Measurements from ENCODE around the gene CD63. TPM values are rescaled to one million over a fixed set of nuclear protein-coding genes. Genes with fewer than 3 reads are reported as not detected.
A peak's percentile ranks its signal among the peaks of the same experiment; 100 is the strongest.

Gene CD63
- total and polyA plus RNA-seq, 12 donors = 796 to 2,350 (median 1,526) TPM

DNA sequence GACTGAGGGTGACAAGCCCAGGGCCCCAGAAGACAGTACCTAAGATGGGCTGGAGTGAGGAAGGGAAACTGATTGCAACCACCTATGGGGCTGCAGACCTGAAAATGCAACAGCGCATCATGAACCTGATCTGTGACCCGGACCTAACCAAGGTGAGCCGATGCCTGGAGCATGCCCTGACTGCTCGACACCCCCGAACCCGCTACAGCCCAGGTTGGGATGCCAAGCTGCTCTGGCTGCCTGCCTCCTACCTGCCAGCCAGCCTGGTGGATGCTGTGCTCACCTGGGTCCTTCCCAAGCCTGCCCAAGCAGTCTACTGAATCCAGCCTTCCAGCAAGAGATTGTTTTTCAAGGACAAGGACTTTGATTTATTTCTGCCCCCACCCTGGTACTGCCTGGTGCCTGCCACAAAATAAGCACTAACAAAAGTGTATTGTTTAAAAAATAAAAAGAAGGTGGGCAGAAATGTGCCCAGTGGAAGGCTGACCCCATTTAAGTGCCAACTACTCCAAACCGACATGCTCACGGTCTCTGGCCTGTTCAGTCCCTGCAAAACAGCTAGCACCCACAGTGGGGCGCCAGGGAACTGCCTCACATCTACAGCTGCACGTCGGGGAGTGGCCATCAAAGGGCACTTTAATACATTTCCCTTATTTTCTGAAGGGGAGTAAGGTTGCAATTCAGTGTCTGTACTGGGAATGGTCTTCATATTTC lies 4.4 kb downstream of the CD63 start:
- Histone ChIP-seq H3K4me1 (replicated peaks in 1 of 2) (peaks cover 12 to 23% of the 10 kb centered on the region in 2 donors), H3K27me3 (no peaks in the 10 kb centered on the region), H3K9me3 (replicated peaks in 1 of 3) (no peaks in the 10 kb centered on the region), H3K4me3 (no peak overlapping the region), H3K27ac (peak overlapping the region in 2 of 5 donors; percentile 11 to 34), H3K36me3 (replicated peaks in 1 of 2) (peaks cover 0 to 46% of the 10 kb centered on the region in 2 donors)
- intact Hi-C loops (cut with DNase I) = no loop called here
- 21 to 52% (median 51%) methylated on average over 6 to 11 of the region's 11 CpGs for WGBS, 4 donors
- DNase-seq = peak; percentile 67 to 89 (median 76)
- TF ChIP-seq, protein P1, sequence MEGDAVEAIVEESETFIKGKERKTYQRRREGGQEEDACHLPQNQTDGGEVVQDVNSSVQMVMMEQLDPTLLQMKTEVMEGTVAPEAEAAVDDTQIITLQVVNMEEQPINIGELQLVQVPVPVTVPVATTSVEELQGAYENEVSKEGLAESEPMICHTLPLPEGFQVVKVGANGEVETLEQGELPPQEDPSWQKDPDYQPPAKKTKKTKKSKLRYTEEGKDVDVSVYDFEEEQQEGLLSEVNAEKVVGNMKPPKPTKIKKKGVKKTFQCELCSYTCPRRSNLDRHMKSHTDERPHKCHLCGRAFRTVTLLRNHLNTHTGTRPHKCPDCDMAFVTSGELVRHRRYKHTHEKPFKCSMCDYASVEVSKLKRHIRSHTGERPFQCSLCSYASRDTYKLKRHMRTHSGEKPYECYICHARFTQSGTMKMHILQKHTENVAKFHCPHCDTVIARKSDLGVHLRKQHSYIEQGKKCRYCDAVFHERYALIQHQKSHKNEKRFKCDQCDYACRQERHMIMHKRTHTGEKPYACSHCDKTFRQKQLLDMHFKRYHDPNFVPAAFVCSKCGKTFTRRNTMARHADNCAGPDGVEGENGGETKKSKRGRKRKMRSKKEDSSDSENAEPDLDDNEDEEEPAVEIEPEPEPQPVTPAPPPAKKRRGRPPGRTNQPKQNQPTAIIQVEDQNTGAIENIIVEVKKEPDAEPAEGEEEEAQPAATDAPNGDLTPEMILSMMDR (IDR thresholded peaks at IDR 0.05) = peak in 5 of 6 experiments; percentile 40 to 68 (median 58)
- TF ChIP-seq POLR2A (IDR thresholded peaks at IDR 0.05) = peak in 1 of 2 donors; percentile 18

DNA sequence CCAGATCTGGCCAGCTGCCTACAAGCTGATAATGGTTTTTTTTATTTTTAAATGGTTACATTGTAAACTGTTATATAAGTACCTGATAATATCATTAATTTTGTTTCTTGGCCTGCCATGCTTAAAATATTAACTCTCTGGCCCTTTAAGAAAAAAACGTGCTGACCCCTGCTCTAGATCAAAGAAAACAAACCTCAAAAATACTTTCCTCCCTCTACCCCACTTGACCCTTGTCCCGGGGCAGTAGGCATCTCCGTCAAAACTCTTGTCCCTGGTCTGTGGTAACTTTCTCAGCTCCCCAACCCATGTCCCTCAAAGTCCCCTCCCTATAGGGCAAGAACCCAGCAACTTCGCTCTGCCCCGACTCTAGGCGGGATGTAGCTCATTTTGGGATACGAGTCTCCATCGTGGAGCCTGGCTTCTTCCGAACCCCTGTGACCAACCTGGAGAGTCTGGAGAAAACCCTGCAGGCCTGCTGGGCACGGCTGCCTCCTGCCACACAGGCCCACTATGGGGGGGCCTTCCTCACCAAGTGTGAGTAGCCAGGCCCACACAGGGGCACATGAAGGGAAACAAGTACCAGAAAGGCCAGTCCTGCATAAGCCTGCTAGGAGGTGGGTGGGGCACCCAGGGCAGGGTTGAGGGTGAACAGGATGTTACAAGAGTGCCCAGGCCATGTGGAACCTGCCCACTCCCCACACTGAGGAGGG lies 5.1 kb downstream of the CD63 start:
- H3K27me3 ChIP-seq = no peaks in the 10 kb centered on the region
- intact Hi-C loops (cut with DNase I) = no loop called here
- H3K9me3 ChIP-seq (replicated peaks in 1 of 3) = no peaks in the 10 kb centered on the region
- peak overlapping the region in 2 of 5 donors; percentile 2 to 34 for H3K27ac ChIP-seq
- H3K4me1 ChIP-seq (replicated peaks in 1 of 2) = peaks cover 10 to 23% of the 10 kb centered on the region in 2 donors
- H3K4me3 ChIP-seq = no peak overlapping the region
- no peak for TF ChIP-seq POLR2A (IDR thresholded peaks at IDR 0.05)
- TF ChIP-seq, protein P1 (IDR thresholded peaks at IDR 0.05) = no peak
- 56 to 60% (median 59%) methylated on average over 10 of the region's 10 CpGs for WGBS, 4 donors
- no peak for DNase-seq
- peaks cover 0 to 49% of the 10 kb centered on the region in 2 donors for H3K36me3 ChIP-seq (replicated peaks in 1 of 2)

DNA sequence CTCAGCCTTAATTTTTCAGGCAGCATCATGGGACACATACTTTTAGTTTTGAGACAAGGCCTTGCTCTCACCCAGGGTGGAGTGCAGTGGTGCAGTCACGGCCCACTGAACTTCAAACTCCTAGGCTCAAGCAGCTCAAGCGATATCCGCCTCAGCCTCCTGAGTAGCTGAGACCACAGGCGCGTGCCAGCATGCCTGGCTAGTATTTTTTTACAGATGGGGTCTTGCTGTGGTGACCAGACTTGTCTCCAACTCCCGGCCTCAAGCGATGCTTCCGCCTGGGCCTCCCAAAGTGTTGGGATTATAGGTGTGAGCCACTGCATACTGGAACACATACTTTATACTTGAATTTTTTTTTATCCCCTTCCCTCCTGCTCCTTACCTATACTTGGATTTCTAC lies 5.9 kb downstream of the CD63 start:
- no peaks in the 10 kb centered on the region for H3K9me3 ChIP-seq (replicated peaks in 1 of 3)
- DNase-seq = peak in 1 of 7 donors; percentile 6
- no peak overlapping the region for H3K4me3 ChIP-seq
- no peaks in the 10 kb centered on the region for H3K27me3 ChIP-seq
- intact Hi-C loops (cut with DNase I) = no loop called here
- no peak for TF ChIP-seq POLR2A (IDR thresholded peaks at IDR 0.05)
- TF ChIP-seq, protein P1 (IDR thresholded peaks at IDR 0.05) = no peak
- peak overlapping the region in 2 of 5 donors; percentile 2 to 4 for H3K27ac ChIP-seq
- WGBS, 4 donors = 93 to 96% (median 94%) methylated on average over 8 of the region's 8 CpGs
- H3K4me1 ChIP-seq (replicated peaks in 1 of 2) = peaks cover 10 to 27% of the 10 kb centered on the region in 2 donors
- peaks cover 0 to 49% of the 10 kb centered on the region in 2 donors for H3K36me3 ChIP-seq (replicated peaks in 1 of 2)

DNA sequence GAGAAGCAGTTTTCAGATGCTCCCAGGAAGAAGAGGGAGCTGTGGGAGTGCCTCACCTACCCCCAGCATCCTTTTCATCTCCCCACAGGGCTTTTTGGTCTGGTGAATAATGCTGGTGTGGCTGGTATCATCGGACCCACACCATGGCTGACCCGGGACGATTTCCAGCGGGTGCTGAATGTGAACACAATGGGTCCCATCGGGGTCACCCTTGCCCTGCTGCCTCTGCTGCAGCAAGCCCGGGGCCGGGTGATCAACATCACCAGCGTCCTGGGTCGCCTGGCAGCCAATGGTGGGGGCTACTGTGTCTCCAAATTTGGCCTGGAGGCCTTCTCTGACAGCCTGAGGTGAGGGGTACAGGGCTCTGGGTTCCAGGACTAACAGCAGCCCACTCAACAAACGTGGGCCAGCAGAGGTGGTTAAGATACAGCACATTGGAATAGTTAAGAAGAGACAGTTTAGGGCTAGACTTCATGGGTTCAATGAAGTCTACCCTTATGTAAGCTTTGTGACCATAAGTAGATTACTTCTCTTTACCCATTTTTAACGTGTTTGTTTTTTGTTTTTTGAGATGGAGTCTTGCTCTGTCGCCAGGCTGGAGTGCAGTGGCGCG lies 7.1 kb downstream of the CD63 start:
- intact Hi-C loops (cut with DNase I) = no loop called here

More for the DNA sequence above, 7.1 kb downstream of the CD63 start:
- H3K4me3 ChIP-seq = no peak overlapping the region
- H3K4me1 ChIP-seq (replicated peaks in 1 of 2) = peaks cover 7 to 28% of the 10 kb centered on the region in 2 donors
- TF ChIP-seq, protein P1 (IDR thresholded peaks at IDR 0.05) = no peak
- H3K36me3 ChIP-seq (replicated peaks in 1 of 2) = peaks cover 0 to 44% of the 10 kb centered on the region in 2 donors
- no peaks in the 10 kb centered on the region for H3K27me3 ChIP-seq
- peak overlapping the region in 3 of 5 donors; percentile 28 to 77 (median 72) for H3K27ac ChIP-seq
- 75 to 79% (median 77%) methylated on average over 6 to 14 of the region's 14 CpGs for WGBS, 4 donors
- DNase-seq = no peak
- H3K9me3 ChIP-seq (replicated peaks in 1 of 3) = no peaks in the 10 kb centered on the region

All from adrenal gland (tissue), 12 donors.